Measurements from ENCODE around the gene RPL10A.

Gene RPL10A

GRCh38 chr6:35496841-35497570, 28.8 kb downstream of the RPL10A start, which contains the start of gene TEAD3:
Gene TEAD3, minus strand, starts transcription at chr6:35497079.
- peaks cover 38% of the 10 kb centered on the region for H4K20me1 ChIP-seq
- peak within 1 kb of the TSS; percentile 83 for H3K27ac ChIP-seq
- peak within 1 kb of the TSS; percentile 85 for H3K4me3 ChIP-seq
- no peaks in the 10 kb centered on the region for H3K36me3 ChIP-seq
- H3K9me3 ChIP-seq, result no peaks in the 10 kb centered on the region
- TF ChIP-seq Cebpa-rat (IDR thresholded peaks at IDR 0.05), result no peak
- peaks cover 13% of the 10 kb centered on the region for H3K27me3 ChIP-seq
- peak within 1 kb of the TSS; percentile 100 for H3K4me2 ChIP-seq
- peak within 1 kb of the TSS; percentile 83 for H3K9ac ChIP-seq
- H3K4me1 ChIP-seq, result peaks cover 61% of the 10 kb centered on the region

GRCh38 chr6:35497571-35498421, 29.6 kb downstream of the RPL10A start:
- Histone ChIP-seq H3K36me3 (no peaks in the 10 kb centered on the region), H3K9ac (peak overlapping the region; percentile 83), H3K4me2 (peak overlapping the region; percentile 100), H3K4me1 (peaks cover 53% of the 10 kb centered on the region), H4K20me1 (peaks cover 31% of the 10 kb centered on the region), H3K9me3 (no peaks in the 10 kb centered on the region), H3K27ac (peak overlapping the region; percentile 83), H3K4me3 (peak overlapping the region; percentile 85), H3K27me3 (peaks cover 13% of the 10 kb centered on the region)
- no peak for TF ChIP-seq Cebpa-rat (IDR thresholded peaks at IDR 0.05)

- Histone ChIP-seq H3K27ac (no peak overlapping the region), H3K36me3 (no peaks in the 10 kb centered on the region), H3K9me3 (no peaks in the 10 kb centered on the region), H4K20me1 (peaks cover 23% of the 10 kb centered on the region), H3K9ac (peak overlapping the region; percentile 83; the same call in 1 of the 2 replicates), H3K4me1 (peaks cover 50% of the 10 kb centered on the region), H3K4me3 (peak overlapping the region; percentile 85; the same call in 1 of the 2 replicates), H3K27me3 (peaks cover 17% of the 10 kb centered on the region), H3K4me2 (peak overlapping the region; percentile 100)
- TF ChIP-seq Cebpa-rat (IDR thresholded peaks at IDR 0.05), result no peak
Measured at GRCh38 chr6:35498422-35499067, 30.3 kb downstream of the RPL10A start.

- no peak overlapping the region for H3K27ac ChIP-seq
- H3K4me1 ChIP-seq, result peaks cover 48% of the 10 kb centered on the region
- H4K20me1 ChIP-seq, result peaks cover 15% of the 10 kb centered on the region
- no peak overlapping the region for H3K9ac ChIP-seq
- no peak for TF ChIP-seq Cebpa-rat (IDR thresholded peaks at IDR 0.05)
- peaks cover 26% of the 10 kb centered on the region for H3K27me3 ChIP-seq
- H3K4me3 ChIP-seq, result no peak overlapping the region
- no peaks in the 10 kb centered on the region for H3K9me3 ChIP-seq
- H3K36me3 ChIP-seq, result no peaks in the 10 kb centered on the region
- no peak overlapping the region for H3K4me2 ChIP-seq
Measured at GRCh38 chr6:35499372-35499771, 31.2 kb downstream of the RPL10A start.

- H3K4me3 ChIP-seq, result no peak overlapping the region
- H3K9me3 ChIP-seq, result no peaks in the 10 kb centered on the region
- H3K4me2 ChIP-seq, result no peak overlapping the region
- no peak overlapping the region for H3K27ac ChIP-seq
- no peak for TF ChIP-seq Cebpa-rat (IDR thresholded peaks at IDR 0.05)
- H3K9ac ChIP-seq, result no peak overlapping the region
- H3K27me3 ChIP-seq, result peaks cover 26% of the 10 kb centered on the region
- peaks cover under 1% of the 10 kb centered on the region for H4K20me1 ChIP-seq
- H3K4me1 ChIP-seq, result peaks cover 34% of the 10 kb centered on the region
- no peaks in the 10 kb centered on the region for H3K36me3 ChIP-seq
Measured at GRCh38 chr6:35500782-35501181, 32.6 kb downstream of the RPL10A start.

GRCh38 chr6:35501784-35502183, 33.6 kb downstream of the RPL10A start:
- Histone ChIP-seq H4K20me1 (no peaks in the 10 kb centered on the region), H3K27me3 (peaks cover 26% of the 10 kb centered on the region), H3K9me3 (no peaks in the 10 kb centered on the region), H3K36me3 (no peaks in the 10 kb centered on the region), H3K9ac (no peak overlapping the region), H3K4me1 (peaks cover 27% of the 10 kb centered on the region), H3K4me3 (no peak overlapping the region), H3K27ac (no peak overlapping the region), H3K4me2 (no peak overlapping the region)
- no peak for TF ChIP-seq Cebpa-rat (IDR thresholded peaks at IDR 0.05)

- Histone ChIP-seq H3K36me3 (no peaks in the 10 kb centered on the region), H3K27ac (no peak overlapping the region), H4K20me1 (no peaks in the 10 kb centered on the region), H3K9ac (no peak overlapping the region), H3K4me2 (peak overlapping the region; percentile 50), H3K9me3 (no peaks in the 10 kb centered on the region), H3K4me1 (peaks cover 21% of the 10 kb centered on the region), H3K4me3 (no peak overlapping the region), H3K27me3 (peaks cover 14% of the 10 kb centered on the region)
- no peak for TF ChIP-seq Cebpa-rat (IDR thresholded peaks at IDR 0.05)
Measured at GRCh38 chr6:35503534-35503933, 35.3 kb downstream of the RPL10A start.

- peaks cover 42% of the 10 kb centered on the region for H3K4me1 ChIP-seq
- H3K27me3 ChIP-seq, result peaks cover 29% of the 10 kb centered on the region
- no peak for TF ChIP-seq Cebpa-rat (IDR thresholded peaks at IDR 0.05)
- no peak overlapping the region for H3K9ac ChIP-seq
- H3K27ac ChIP-seq, result no peak overlapping the region
- no peaks in the 10 kb centered on the region for H4K20me1 ChIP-seq
- H3K4me2 ChIP-seq, result no peak overlapping the region
- H3K9me3 ChIP-seq, result no peaks in the 10 kb centered on the region
- H3K4me3 ChIP-seq, result no peak overlapping the region
- no peaks in the 10 kb centered on the region for H3K36me3 ChIP-seq
Measured at GRCh38 chr6:35505999-35506412, 37.8 kb downstream of the RPL10A start.

GRCh38 chr6:35506536-35506935, 38.3 kb downstream of the RPL10A start:
- Histone ChIP-seq H3K9me3 (no peaks in the 10 kb centered on the region), H3K27me3 (peaks cover 34% of the 10 kb centered on the region), H3K4me3 (no peak overlapping the region), H4K20me1 (no peaks in the 10 kb centered on the region), H3K4me2 (no peak overlapping the region), H3K36me3 (no peaks in the 10 kb centered on the region), H3K4me1 (peaks cover 47% of the 10 kb centered on the region), H3K9ac (no peak overlapping the region), H3K27ac (no peak overlapping the region)
- no peak for TF ChIP-seq Cebpa-rat (IDR thresholded peaks at IDR 0.05)
